Peyer's patch (tissue), 4 donors: ENCODE measurements around the gene HS6ST1.

Experiments
- POLR2A ChIP-seq, 2 donors: fragments of 450-650 bp; IDR thresholded peaks; one replicate each; pipeline ENCODE4 v1.5.1; 2017; ENCODE audit warnings: antibody characterized with exemption in 2 of 2, mild to moderate bottlenecking in 2 of 2, moderate library complexity in 2 of 2
- TF ChIP-seq, protein P1 (sequence below), 6 experiments: fragments of 450-650 bp in 4 of 6; fragments of 200-600 bp in 2 of 6; sonication (generic) in 1 of 6; IDR thresholded peaks; one replicate each; pipeline ENCODE4 v1.5.1; 2017 to 2019; ENCODE audit warnings: antibody characterized with exemption in 6 of 6, mild to moderate bottlenecking in 3 of 6, moderate library complexity in 1 of 6

DNA sequence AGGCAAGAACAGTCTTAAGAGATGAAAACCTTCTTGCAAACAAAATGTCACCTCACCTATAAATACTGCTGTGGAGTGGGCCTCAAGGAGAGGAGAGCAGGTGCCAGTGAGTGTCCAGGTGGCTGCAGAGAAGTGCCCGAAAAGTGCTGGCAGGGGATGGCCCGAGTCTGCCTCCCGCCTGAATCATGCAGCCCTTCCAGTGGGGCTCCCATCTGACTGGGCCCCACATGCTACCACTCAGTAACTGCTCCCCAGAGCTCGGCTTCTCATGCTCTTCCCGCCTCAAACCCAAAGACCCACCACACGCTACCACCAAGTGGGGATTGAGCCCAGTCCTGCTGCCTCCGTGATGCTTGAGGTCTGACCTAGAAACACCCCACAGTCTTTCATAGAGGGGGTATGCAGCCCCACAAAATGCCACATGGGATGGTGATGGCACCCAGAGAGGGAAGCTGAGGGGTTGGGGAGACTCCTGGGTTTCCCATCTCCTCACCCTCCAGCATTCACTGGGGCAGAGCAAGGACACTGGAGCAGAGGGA, 7.4 kb downstream of the HS6ST1 start:
- TF ChIP-seq, protein P1, sequence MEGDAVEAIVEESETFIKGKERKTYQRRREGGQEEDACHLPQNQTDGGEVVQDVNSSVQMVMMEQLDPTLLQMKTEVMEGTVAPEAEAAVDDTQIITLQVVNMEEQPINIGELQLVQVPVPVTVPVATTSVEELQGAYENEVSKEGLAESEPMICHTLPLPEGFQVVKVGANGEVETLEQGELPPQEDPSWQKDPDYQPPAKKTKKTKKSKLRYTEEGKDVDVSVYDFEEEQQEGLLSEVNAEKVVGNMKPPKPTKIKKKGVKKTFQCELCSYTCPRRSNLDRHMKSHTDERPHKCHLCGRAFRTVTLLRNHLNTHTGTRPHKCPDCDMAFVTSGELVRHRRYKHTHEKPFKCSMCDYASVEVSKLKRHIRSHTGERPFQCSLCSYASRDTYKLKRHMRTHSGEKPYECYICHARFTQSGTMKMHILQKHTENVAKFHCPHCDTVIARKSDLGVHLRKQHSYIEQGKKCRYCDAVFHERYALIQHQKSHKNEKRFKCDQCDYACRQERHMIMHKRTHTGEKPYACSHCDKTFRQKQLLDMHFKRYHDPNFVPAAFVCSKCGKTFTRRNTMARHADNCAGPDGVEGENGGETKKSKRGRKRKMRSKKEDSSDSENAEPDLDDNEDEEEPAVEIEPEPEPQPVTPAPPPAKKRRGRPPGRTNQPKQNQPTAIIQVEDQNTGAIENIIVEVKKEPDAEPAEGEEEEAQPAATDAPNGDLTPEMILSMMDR (IDR thresholded peaks at IDR 0.05), result no peak
- TF ChIP-seq POLR2A (IDR thresholded peaks at IDR 0.05), result no peak
